HepG2 (cell line): ENCODE results near the gene NFE2L1. TPM values are rescaled to one million over a fixed set of nuclear protein-coding genes. Genes with fewer than 3 reads are reported as not detected.

Source experiments
- ATAC-seq: fragments of 200-7000 bp; cut with Tn5 transposase; 3 replicates; pipeline ENCODE4 v1.9.1; 2020; ENCODE audit warnings: mild to moderate bottlenecking, moderate library complexity
- BruUV-seq: library from RNA; stranded (reverse); fragments of 400-500 nt; replicated peaks from 2 replicates; lab custom pipeline; 2021; lab: Mats Ljungman, UMichigan
- CTCF ChIA-PET: fragments of 300-600 bp; formaldehyde crosslinking; extraction: SDS; loops from one replicate; lab custom pipeline; 2021; ENCODE audit warnings: low total read pairs, inconsistent platforms, low intra/inter-chr PET ratio; lab: Yijun Ruan, JAX
- POLR2A ChIA-PET: fragments of 350-600 bp; sonication (Branson Sonifier 250); formaldehyde crosslinking; loops from one replicate; lab custom pipeline; 2020; ENCODE audit warnings: antibody characterized with exemption, inconsistent platforms; lab: Yijun Ruan, JAX
- DNase-seq: peaks from one replicate; pipeline ENCODE4 v3.0.0-alpha.2; 2015; ENCODE audit warnings: low spot score
- FAIRE-seq: peaks from 3 replicates; lab custom pipeline; 2011; peaks lifted over from hg19 to GRCh38; lab: Jason Lieb, UNC
- H2AFZ ChIP-seq: one replicate; pipeline ENCODE4 v1.6.1; 2011; ENCODE audit warnings: low read length, inconsistent platforms
- H3K27ac ChIP-seq: fragments of 300-600 bp; 3 replicates; pipeline ENCODE4 v1.8.0; 2011; ENCODE audit warnings: mixed run types, mild to moderate bottlenecking, mixed read lengths, low read length, inconsistent platforms; ENCODE audit not compliant: insufficient read depth; ENCODE audit errors: extremely low read length
- H3K27me3 ChIP-seq, 2 experiments: fragments of 200-600 bp in 1 of 2; 2 replicates in 1 of 2; 3 replicates in 1 of 2; pipeline versions ENCODE4 v1.6.0 to v1.8.0; 2011; ENCODE audit warnings: low read length in 2 of 2, mild to moderate bottlenecking in 2 of 2, moderate library complexity in 2 of 2, inconsistent platforms in 1 of 2; ENCODE audit not compliant: insufficient read depth in 2 of 2, control insufficient read depth in 1 of 2
- H3K36me3 ChIP-seq, 2 experiments: fragments of 200-600 bp in 1 of 2; replicated peaks in 1 of 2; 2 replicates in 1 of 2; 3 replicates in 1 of 2; pipeline versions ENCODE4 v1.5.1 to v1.8.0; 2011; ENCODE audit warnings: low read length in 2 of 2, inconsistent platforms in 1 of 2; ENCODE audit not compliant: insufficient read depth in 2 of 2, control insufficient read depth in 1 of 2
- H3K4me1 ChIP-seq: 2 replicates; pipeline ENCODE4 v1.5.1; 2012; ENCODE audit warnings: low read length, inconsistent platforms; ENCODE audit not compliant: insufficient read depth
- H3K4me2 ChIP-seq: 2 replicates; pipeline ENCODE4 v1.6.0; 2011; ENCODE audit warnings: low read depth, low read length, inconsistent platforms
- H3K4me3 ChIP-seq, 3 experiments: fragments of 200-600 bp in 1 of 3; sonication (generic), shearing (Covaris generic) in 1 of 3; replicated peaks in 1 of 3; 2 replicates each; pipeline ENCODE4 v1.5.1; 2011 to 2016; ENCODE audit warnings: low read length in 3 of 3, inconsistent platforms in 2 of 3, low read depth in 2 of 3, mild to moderate bottlenecking in 2 of 3, control low read depth in 1 of 3, mixed read lengths in 1 of 3; ENCODE audit not compliant: insufficient read depth in 1 of 3
- H3K79me2 ChIP-seq: one replicate; pipeline ENCODE4 v1.6.1; 2011; ENCODE audit warnings: low read length, inconsistent platforms; ENCODE audit not compliant: insufficient read depth
- H3K9ac ChIP-seq: 2 replicates; pipeline ENCODE4 v1.6.0; 2011; ENCODE audit warnings: mild to moderate bottlenecking, low read depth, low read length, inconsistent platforms; ENCODE audit not compliant: insufficient read depth
- H3K9me3 ChIP-seq: 2 replicates; pipeline ENCODE4 v1.5.1; 2012; ENCODE audit warnings: mild to moderate bottlenecking, low read length
- H4K20me1 ChIP-seq: 2 replicates; pipeline ENCODE4 v1.6.0; 2011; ENCODE audit warnings: inconsistent platforms, mild to moderate bottlenecking, low read length, moderate library complexity; ENCODE audit not compliant: insufficient read depth
- ATF7-NPFF ChIP-seq: sonication (generic); formaldehyde crosslinking; IDR thresholded peaks from 2 replicates; pipeline ENCODE4 v1.8.1; 2023; ENCODE audit warnings: mild to moderate bottlenecking, low read depth, missing genetic modification reagents, moderate library complexity
- CHCHD3 ChIP-seq: sonication (generic); formaldehyde crosslinking; IDR thresholded peaks from 2 replicates; pipeline ENCODE4 v1.8.0; 2022; ENCODE audit warnings: mild to moderate bottlenecking, missing genetic modification reagents, moderate library complexity
- DNMT1 ChIP-seq: sonication (generic); formaldehyde crosslinking; IDR thresholded peaks from 2 replicates; pipeline ENCODE4 v1.5.1; 2020; ENCODE audit warnings: mild to moderate bottlenecking, missing genetic modification reagents
- E2F5 ChIP-seq: sonication (generic); formaldehyde crosslinking; conservative IDR thresholded peaks from 2 replicates; pipeline ENCODE4 v1.4.0; 2020; ENCODE audit warnings: missing genetic modification reagents
- MEF2D ChIP-seq: sonication (generic); formaldehyde crosslinking; IDR thresholded peaks from 2 replicates; pipeline ENCODE4 v1.5.1; 2020; ENCODE audit warnings: mild to moderate bottlenecking, missing genetic modification reagents
- NFIB ChIP-seq: sonication (generic); formaldehyde crosslinking; IDR thresholded peaks from 2 replicates; pipeline ENCODE4 v1.9.0; 2021; ENCODE audit warnings: missing genetic modification reagents, mild to moderate bottlenecking, borderline replicate concordance
- SMAD9 ChIP-seq: sonication (generic); formaldehyde crosslinking; IDR thresholded peaks from 2 replicates; pipeline ENCODE4 v1.5.1; 2020; ENCODE audit warnings: mild to moderate bottlenecking, missing genetic modification reagents
- SP1 ChIP-seq, 2 experiments: fragments of 450-650 bp in 1 of 2; sonication (generic) in 1 of 2; formaldehyde crosslinking in 1 of 2; IDR thresholded peaks; 2 replicates each; pipeline versions ENCODE4 v1.4.0 to v1.6.1; 2016 to 2020; ENCODE audit warnings: missing genetic modification reagents in 1 of 2
- SP2 ChIP-seq: sonication (generic); formaldehyde crosslinking; IDR thresholded peaks from 2 replicates; pipeline ENCODE4 v1.5.1; 2020; ENCODE audit warnings: mild to moderate bottlenecking, missing genetic modification reagents
- TCF12 ChIP-seq, 2 experiments: fragments of 450-650 bp in 1 of 2; sonication (generic) in 1 of 2; formaldehyde crosslinking in 1 of 2; IDR thresholded peaks; 2 replicates each; pipeline versions ENCODE4 v1.6.1 to v1.8.0; 2017 to 2022; ENCODE audit warnings: antibody characterized with exemption in 1 of 2, mild to moderate bottlenecking in 1 of 2, missing genetic modification reagents in 1 of 2, moderate library complexity in 1 of 2
- THAP7 ChIP-seq: sonication (generic); formaldehyde crosslinking; IDR thresholded peaks from 2 replicates; pipeline ENCODE4 v1.8.1; 2023; ENCODE audit warnings: mild to moderate bottlenecking, missing genetic modification reagents
- ZFP82 ChIP-seq: sonication (generic); formaldehyde crosslinking; IDR thresholded peaks from 2 replicates; pipeline ENCODE4 v1.5.1; 2020; ENCODE audit warnings: mild to moderate bottlenecking, missing genetic modification reagents, borderline replicate concordance
- ZNF235 ChIP-seq: sonication (generic); formaldehyde crosslinking; IDR thresholded peaks from 2 replicates; pipeline ENCODE4 v1.8.1; 2023; ENCODE audit warnings: mild to moderate bottlenecking, missing genetic modification reagents, borderline replicate concordance
- ZNF274 ChIP-seq: sonication (generic); formaldehyde crosslinking; IDR thresholded peaks from 2 replicates; pipeline ENCODE4 v1.5.1; 2020; ENCODE audit warnings: mild to moderate bottlenecking, missing genetic modification reagents
- WGBS: methylation state at CpG from one replicate; pipeline ENCODE4 v1.1.6; 2017; ENCODE audit warnings: low lambda C conversion rate; 5-methylcytosine and 5-hydroxymethylcytosine counted together
- in situ Hi-C: cut with HindIII; loops from 2 replicates; pipeline ENCODE4 v1.10.0; 2017; ENCODE audit warnings: low pct_unique_long_range_greater_than_20kb; ENCODE audit not compliant: extremely low pct_ligation_motif_present
- intact Hi-C: fragments of 100-400 bp; cut with micrococcal nuclease; formaldehyde crosslinking; loops from one replicate; pipeline ENCODE4 v1.10.0; 2022; ENCODE audit not compliant: unreplicated experiment
- polyA plus RNA-seq, 8 experiments: library from polyadenylated mRNA; depleted of rRNA in 3 of 8; stranded (reverse) in 7 of 8; unstranded in 1 of 8; fragments of >200 nt; fragmentation: Illumina TruSeq in 4 of 8; extraction: Trizol in 4 of 8; gene quantifications; 2 replicates each; pipeline versions ENCODE4 v1.2.1 to v1.2.3, GENCODE V29; 2011 to 2016; ENCODE audit warnings: low read depth in 4 of 8, missing spikeins in 1 of 8, mixed read lengths in 1 of 8; ENCODE audit not compliant: insufficient read depth in 1 of 8
- total RNA-seq, 5 experiments: library from RNA; depleted of rRNA; stranded (reverse); fragments of >200 nt; fragmentation: Illumina TruSeq; extraction: Trizol; gene quantifications; 2 replicates each; pipeline ENCODE4 v1.2.3, GENCODE V29; 2016; ENCODE audit warnings: low read depth in 1 of 5

NFE2L1 gene
- total and polyA plus RNA-seq, 2 of the 13 experiments (the other 11 are each of a cell fraction or from before 2014, with no cell fraction given) = 67.0 to 234 TPM

- peak; percentile 21; the same call in 1 of the 2 replicates for TF ChIP-seq ATF7-NPFF
- TF ChIP-seq ZNF235 = peak; percentile 73; the same call in 1 of the 2 replicates
- TF ChIP-seq E2F5 (CRISPR knock-in tag) = no peak
Measured at GRCh38 chr17:48025904-48026501, 22.2 kb upstream of the NFE2L1 start (continued).

GRCh38 chr17:48026502-48027321 lies 21.4 kb upstream of the NFE2L1 start:
- Histone ChIP-seq H3K4me3 (peak overlapping the region in 1 of 3 experiments; percentile 71; a peak in 1 of 6 replicates), H3K27me3 (peaks cover 3 to 24% of the 10 kb centered on the region in 2 experiments), H3K4me2 (peak overlapping the region; percentile 96), H3K9ac (peak overlapping the region; percentile 13; the same call in 1 of the 2 replicates), H3K36me3 (no peaks in the 10 kb centered on the region), H3K27ac (no peak overlapping the region), H3K4me1 (peaks cover 41% of the 10 kb centered on the region), H3K79me2 (no peaks in the 10 kb centered on the region), H3K9me3 (no peaks in the 10 kb centered on the region), H2AFZ (no peak overlapping the region), H4K20me1 (no peaks in the 10 kb centered on the region)
- peak; percentile 56 for FAIRE-seq
- peak; percentile 79 for DNase-seq
- ChIA-PET CTCF (interaction anchor here (0.6 to 4.1 kb wide), 8 partner anchors 10 to 105 kb away, joined by 3 to 127 read pairs (median 5); no protein-coding TSS in a partner anchor), POLR2A (interaction anchor here (0.9 to 3.6 kb wide), 7 partner anchors 22 to 85 kb away, joined by 3 to 35 read pairs (median 4); partner anchors contain the start of genes CDK5RAP3, NFE2L1, PNPO and SNX11)
- 29% methylated on average over 11 of the region's 18 CpGs for WGBS
- peak; percentile 70 for ATAC-seq
- no TSS peak for BruUV-seq
- intact Hi-C loops = loop anchor here (1.0 to 10.0 kb wide), 4 partner anchors 22 to 591 kb away; partner anchors contain the start of genes HOXB8 and NFE2L1
- in situ Hi-C loops = loop anchor here (5.0 to 10.0 kb wide), 4 partner anchors 46 to 586 kb away; partner anchors contain the start of gene HOXB7
- TF ChIP-seq MEF2D (CRISPR knock-in tag) (no peak), NFIB (CRISPR knock-in tag) (no peak), ZNF274 (CRISPR knock-in tag) (peak; percentile 54; the same call in 1 of the 2 replicates), DNMT1 (peak; percentile 84; the same call in 1 of the 2 replicates), CHCHD3 (CRISPR knock-in tag) (no peak), SMAD9 (no peak), TCF12 (IDR thresholded peaks at IDR 0.05) (no peak), TCF12 (CRISPR knock-in tag; IDR thresholded peaks at IDR 0.05) (no peak), SP1 (IDR thresholded peaks at IDR 0.05) (no peak), SP1 (CRISPR knock-in tag; IDR thresholded peaks at IDR 0.05) (no peak), SP2 (CRISPR knock-in tag) (no peak), ZFP82 (CRISPR knock-in tag) (no peak), THAP7 (CRISPR knock-in tag) (no peak)
